Neural cell (in vitro differentiated cells): ENCODE results near the gene SERPINA3. TPM values are rescaled to one million over a fixed set of nuclear protein-coding genes. Genes with fewer than 3 reads are reported as not detected.

ENCODE experiments used
- H2AFZ ChIP-seq: fragments of 200-600, 300-800 bp; sonication (generic), shearing (Covaris generic); 2 replicates; pipeline ENCODE4 v1.6.0; 2014; ENCODE audit warnings: low read depth, mild to moderate bottlenecking, antibody characterized with exemption, low read length, moderate library complexity
- H3F3A ChIP-seq: fragments of 200-600 bp; shearing (Covaris generic); 2 replicates; pipeline ENCODE4 v1.6.1; 2016; ENCODE audit warnings: mild to moderate bottlenecking, moderate library complexity, mixed read lengths, antibody characterized with exemption, low read length; ENCODE audit not compliant: insufficient read depth, poor library complexity, severe bottlenecking
- H3K27ac ChIP-seq: fragments of 200-600, 300-800 bp; sonication (generic), shearing (Covaris generic); 2 replicates; pipeline ENCODE4 v1.5.1; 2014; ENCODE audit warnings: mild to moderate bottlenecking, low read length, moderate library complexity
- H3K27me3 ChIP-seq: fragments of 300-800, 200-600 bp; sonication (generic), shearing (Covaris generic); 2 replicates; pipeline ENCODE4 v1.6.0; 2014; ENCODE audit warnings: mild to moderate bottlenecking, low read depth, low read length, moderate library complexity; ENCODE audit not compliant: insufficient read depth
- H3K36me3 ChIP-seq: fragments of 300-800, 200-600 bp; sonication (generic), shearing (Covaris generic); 2 replicates; pipeline ENCODE4 v1.5.1; 2014; ENCODE audit warnings: mild to moderate bottlenecking, antibody characterized with exemption, low read length, moderate library complexity; ENCODE audit not compliant: insufficient read depth
- H3K4me2 ChIP-seq: fragments of 300-800, 200-600 bp; sonication (generic), shearing (Covaris generic); 2 replicates; pipeline ENCODE4 v1.6.0; 2014; ENCODE audit warnings: mild to moderate bottlenecking, low read length
- H3K4me3 ChIP-seq: fragments of 300-800, 200-600 bp; sonication (generic), shearing (Covaris generic); 2 replicates; pipeline ENCODE4 v1.5.1; 2014; ENCODE audit warnings: mild to moderate bottlenecking, low read length, moderate library complexity
- H3K79me2 ChIP-seq: fragments of 200-600 bp; shearing (Covaris generic); replicated peaks from 2 replicates; pipeline ENCODE4 v1.6.0; 2014; ENCODE audit warnings: mild to moderate bottlenecking, low read length, moderate library complexity; ENCODE audit not compliant: insufficient read depth
- H3K9ac ChIP-seq: fragments of 300-800, 200-600 bp; sonication (generic), shearing (Covaris generic); 2 replicates; pipeline ENCODE4 v1.6.1; 2016; ENCODE audit warnings: mild to moderate bottlenecking, low read length, mixed read lengths
- H3K9me2 ChIP-seq: fragments of 200-600 bp; shearing (Covaris generic); 2 replicates; pipeline ENCODE4 v1.6.1; 2016; ENCODE audit warnings: mild to moderate bottlenecking, low read length, mixed read lengths; ENCODE audit not compliant: insufficient read depth
- H3K9me3 ChIP-seq: fragments of 200-600, 300-800 bp; sonication (generic), shearing (Covaris generic); 2 replicates; pipeline ENCODE4 v1.6.1; 2016; ENCODE audit warnings: mild to moderate bottlenecking, mixed run types, low read length, moderate library complexity, mixed read lengths
- H4K20me1 ChIP-seq: fragments of 200-600 bp; shearing (Covaris generic); 2 replicates; pipeline ENCODE4 v1.6.1; 2016; ENCODE audit warnings: mild to moderate bottlenecking, mixed run types; ENCODE audit not compliant: insufficient read depth
- CTCF ChIP-seq: fragments of 450-650 bp; IDR thresholded peaks from 2 replicates; pipeline ENCODE4 v1.5.1; 2014; ENCODE audit warnings: antibody characterized with exemption, mild to moderate bottlenecking, moderate library complexity; ENCODE audit not compliant: poor library complexity, severe bottlenecking
- EZH2 ChIP-seq: fragments of 200-600, 300-800 bp; shearing (Covaris generic), sonication (generic); IDR thresholded peaks from 2 replicates; pipeline ENCODE4 v1.6.1; 2014; ENCODE audit warnings: antibody characterized with exemption, low read length, borderline replicate concordance, mild to moderate bottlenecking; ENCODE audit not compliant: insufficient read depth, poor library complexity, severe bottlenecking
- POLR2AphosphoS5 ChIP-seq: IDR thresholded peaks from 2 replicates; pipeline ENCODE4 v1.6.1; 2012
- RAD21 ChIP-seq: fragments of 450-650 bp; conservative IDR thresholded peaks from 2 replicates; pipeline ENCODE4 v1.6.1; 2014; ENCODE audit warnings: antibody characterized with exemption, mild to moderate bottlenecking, moderate library complexity
- REST ChIP-seq: IDR thresholded peaks from 2 replicates; pipeline ENCODE4 v1.6.1; 2012; ENCODE audit warnings: borderline replicate concordance
- SMC3 ChIP-seq: fragments of 450-650 bp; conservative IDR thresholded peaks from 2 replicates; pipeline ENCODE4 v1.6.1; 2014; ENCODE audit warnings: antibody characterized with exemption, mild to moderate bottlenecking, moderate library complexity; ENCODE audit not compliant: poor library complexity
- polyA plus RNA-seq: library from polyadenylated mRNA; depleted of rRNA; stranded (reverse); fragments of >200 nt; gene quantifications from 2 replicates; pipeline ENCODE4 v1.2.3, GENCODE V29; 2014

The SERPINA3 gene
- polyA plus RNA-seq, 1 donor from 2014 or later: not detected

- Histone ChIP-seq H3K27ac (no peak overlapping the region), H3F3A (no peaks in the 10 kb centered on the region), H3K27me3 (no peaks in the 10 kb centered on the region), H3K9ac (no peak overlapping the region), H3K4me2 (no peak overlapping the region), H3K9me3 (peaks cover 10% of the 10 kb centered on the region), H3K4me3 (no peak overlapping the region), H3K79me2 (no peaks in the 10 kb centered on the region), H3K36me3 (no peaks in the 10 kb centered on the region), H2AFZ (no peak overlapping the region), H4K20me1 (no peaks in the 10 kb centered on the region), H3K9me2 (no peaks in the 10 kb centered on the region)
- TF ChIP-seq EZH2 (no peak), POLR2AphosphoS5 (no peak), RAD21 (no peak)
Measured at GRCh38 chr14:94619297-94619696, 7.1 kb downstream of the SERPINA3 start.

- Histone ChIP-seq H3K9ac (no peak overlapping the region), H4K20me1 (no peaks in the 10 kb centered on the region), H2AFZ (no peak overlapping the region), H3K27me3 (no peaks in the 10 kb centered on the region), H3K4me2 (no peak overlapping the region), H3K9me2 (no peaks in the 10 kb centered on the region), H3K9me3 (peaks cover 10% of the 10 kb centered on the region), H3K4me3 (no peak overlapping the region), H3K27ac (no peak overlapping the region), H3K36me3 (no peaks in the 10 kb centered on the region), H3F3A (no peaks in the 10 kb centered on the region), H3K79me2 (no peaks in the 10 kb centered on the region)
- no peak for TF ChIP-seq SMC3
- TF ChIP-seq POLR2AphosphoS5: no peak
- no peak for TF ChIP-seq RAD21
- no peak for TF ChIP-seq EZH2
Measured at GRCh38 chr14:94620597-94620996, 8.4 kb downstream of the SERPINA3 start.

GRCh38 chr14:94621358-94622134, 9.4 kb downstream of the SERPINA3 start:
- no peak overlapping the region for H3K4me3 ChIP-seq
- no peaks in the 10 kb centered on the region for H3F3A ChIP-seq
- no peaks in the 10 kb centered on the region for H3K36me3 ChIP-seq
- no peaks in the 10 kb centered on the region for H3K27me3 ChIP-seq
- H2AFZ ChIP-seq: no peak overlapping the region
- no peak for TF ChIP-seq REST
- TF ChIP-seq POLR2AphosphoS5: no peak
- TF ChIP-seq CTCF: no peak
- TF ChIP-seq RAD21: no peak
- peaks cover 10% of the 10 kb centered on the region for H3K9me3 ChIP-seq
- no peak overlapping the region for H3K27ac ChIP-seq
- H3K9ac ChIP-seq: no peak overlapping the region
- H3K79me2 ChIP-seq: no peaks in the 10 kb centered on the region
- H3K4me2 ChIP-seq: no peak overlapping the region
- H3K9me2 ChIP-seq: no peaks in the 10 kb centered on the region
- H4K20me1 ChIP-seq: no peaks in the 10 kb centered on the region
